Measurements from ENCODE around the gene SYTL2.

GRCh38 chr11:85704967-85705366, 106.0 kb downstream of the SYTL2 start:
- no peak for TF ChIP-seq CTCF (IDR thresholded peaks at IDR 0.05)
- TF ChIP-seq POLR2AphosphoS5 (IDR thresholded peaks at IDR 0.05): no peak
- no peak for TF ChIP-seq POLR2A (IDR thresholded peaks at IDR 0.05)
